Hepatocyte (in vitro differentiated cells): ENCODE measurements around the gene CALY. TPM values are rescaled to one million over a fixed set of nuclear protein-coding genes. Genes with fewer than 3 reads are reported as not detected.

Source experiments
- DNase-seq: peaks from one replicate; pipeline ENCODE4 v3.0.0-alpha.2; 2016; ENCODE audit warnings: low spot score
- H2AFZ ChIP-seq: fragments of 200-600 bp; sonication (generic); 2 replicates; pipeline ENCODE4 v1.6.0; 2016; ENCODE audit warnings: antibody characterized with exemption, mild to moderate bottlenecking
- H3K27ac ChIP-seq: fragments of 200-600 bp; sonication (generic); 2 replicates; pipeline ENCODE4 v1.5.1; 2016; ENCODE audit warnings: mild to moderate bottlenecking
- H3K27me3 ChIP-seq: fragments of 200-600 bp; sonication (generic); 2 replicates; pipeline ENCODE4 v1.6.1; 2016
- H3K36me3 ChIP-seq: fragments of 200-600 bp; sonication (generic); replicated peaks from 2 replicates; pipeline ENCODE4 v1.5.1; 2016; ENCODE audit warnings: low read depth; ENCODE audit not compliant: insufficient read depth
- H3K4me1 ChIP-seq: fragments of 200-600 bp; sonication (generic); 2 replicates; pipeline ENCODE4 v1.5.1; 2016; ENCODE audit warnings: mild to moderate bottlenecking, moderate library complexity; ENCODE audit not compliant: insufficient read depth
- H3K4me2 ChIP-seq: fragments of 200-600 bp; sonication (generic); 2 replicates; pipeline ENCODE4 v1.6.0; 2016
- H3K4me3 ChIP-seq: fragments of 200-600 bp; sonication (generic); 2 replicates; pipeline ENCODE4 v1.5.1; 2016; ENCODE audit warnings: mild to moderate bottlenecking
- H3K79me2 ChIP-seq: fragments of 200-600 bp; sonication (generic); 2 replicates; pipeline ENCODE4 v1.6.0; 2017; ENCODE audit warnings: mild to moderate bottlenecking
- H3K9me2 ChIP-seq: fragments of 200-600 bp; sonication (generic); replicated peaks from 2 replicates; pipeline ENCODE4 v1.6.0; 2017; ENCODE audit warnings: mild to moderate bottlenecking; ENCODE audit not compliant: insufficient read depth
- H3K9me3 ChIP-seq: fragments of 200-600 bp; sonication (generic); 2 replicates; pipeline ENCODE4 v1.5.1; 2016; ENCODE audit warnings: low read depth, mild to moderate bottlenecking
- H4K20me1 ChIP-seq: fragments of 200-600 bp; sonication (generic); 2 replicates; pipeline ENCODE4 v1.6.0; 2016; ENCODE audit warnings: mild to moderate bottlenecking; ENCODE audit not compliant: insufficient read depth, poor library complexity, severe bottlenecking
- CTCF ChIP-seq: fragments of 200-600 bp; sonication (generic); IDR thresholded peaks from 2 replicates; pipeline ENCODE4 v1.5.1; 2016; ENCODE audit warnings: antibody characterized with exemption, mild to moderate bottlenecking; ENCODE audit not compliant: poor library complexity
- EZH2 ChIP-seq: fragments of 200-600 bp; sonication (generic); IDR thresholded peaks from 2 replicates; pipeline ENCODE4 v1.6.1; 2016; ENCODE audit warnings: antibody characterized with exemption, mild to moderate bottlenecking, borderline replicate concordance
- EZH2phosphoT487 ChIP-seq: fragments of 200-600 bp; sonication (generic); IDR thresholded peaks from one replicate; pipeline ENCODE4 v1.6.1; 2018; ENCODE audit warnings: antibody characterized with exemption, mild to moderate bottlenecking, low read depth, moderate library complexity; ENCODE audit not compliant: unreplicated experiment, severe bottlenecking
- WGBS: methylation state at CpG from one replicate; pipeline ENCODE4 v1.1.6; 2016; ENCODE audit warnings: low lambda C conversion rate; ENCODE audit errors: missing lambda C conversion rate; 5-methylcytosine and 5-hydroxymethylcytosine counted together
- polyA plus RNA-seq: library from polyadenylated mRNA; unstranded; fragments of >200 nt; fragmentation: Nextera tagmentation; extraction: Ambion mirVana; gene quantifications from 2 replicates; pipeline ENCODE4 v1.2.1, GENCODE V29; 2016
- total RNA-seq: library from RNA; depleted of rRNA; stranded (reverse); fragments of >200 nt; gene quantifications from 2 replicates; pipeline ENCODE4 v1.2.3, GENCODE V29; 2014

Gene CALY
- total and polyA plus RNA-seq, 2 experiments from 2014 or later, result 2.3 to 3.7 TPM

- DNase-seq, result peak; percentile 82
- H3K4me3 ChIP-seq, result peak overlapping the region; percentile 63
- H4K20me1 ChIP-seq, result no peaks in the 10 kb centered on the region
- 20% methylated on average over 39 of the region's 75 CpGs for WGBS
- no peaks in the 10 kb centered on the region for H3K79me2 ChIP-seq
- H3K27ac ChIP-seq, result no peak overlapping the region
- peaks cover 53% of the 10 kb centered on the region for H3K27me3 ChIP-seq
- no peaks in the 10 kb centered on the region for H3K9me3 ChIP-seq
- H3K4me2 ChIP-seq, result peak overlapping the region; percentile 91
- H3K36me3 ChIP-seq, result no peaks in the 10 kb centered on the region
- TF ChIP-seq CTCF (no peak), EZH2 (no peak), EZH2phosphoT487 (no peak)
- peak overlapping the region; percentile 57 for H2AFZ ChIP-seq
- no peaks in the 10 kb centered on the region for H3K9me2 ChIP-seq
- H3K4me1 ChIP-seq, result peaks cover 14% of the 10 kb centered on the region
Measured at GRCh38 chr10:133335246-133336117, 1.2 kb downstream of the CALY start.

GRCh38 chr10:133334503-133335245, 2.0 kb downstream of the CALY start:
- Histone ChIP-seq H3K4me1 (peaks cover 14% of the 10 kb centered on the region), H3K9me2 (no peaks in the 10 kb centered on the region), H3K27me3 (peaks cover 53% of the 10 kb centered on the region), H3K9me3 (no peaks in the 10 kb centered on the region), H3K79me2 (no peaks in the 10 kb centered on the region), H3K27ac (no peak overlapping the region), H2AFZ (peak overlapping the region; percentile 57), H4K20me1 (no peaks in the 10 kb centered on the region), H3K36me3 (no peaks in the 10 kb centered on the region), H3K4me3 (peak overlapping the region; percentile 63), H3K4me2 (peak overlapping the region; percentile 91)
- TF ChIP-seq EZH2 (no peak), CTCF (no peak), EZH2phosphoT487 (no peak)
- DNase-seq, result no peak
- 33% methylated on average over 32 of the region's 51 CpGs for WGBS

DNA sequence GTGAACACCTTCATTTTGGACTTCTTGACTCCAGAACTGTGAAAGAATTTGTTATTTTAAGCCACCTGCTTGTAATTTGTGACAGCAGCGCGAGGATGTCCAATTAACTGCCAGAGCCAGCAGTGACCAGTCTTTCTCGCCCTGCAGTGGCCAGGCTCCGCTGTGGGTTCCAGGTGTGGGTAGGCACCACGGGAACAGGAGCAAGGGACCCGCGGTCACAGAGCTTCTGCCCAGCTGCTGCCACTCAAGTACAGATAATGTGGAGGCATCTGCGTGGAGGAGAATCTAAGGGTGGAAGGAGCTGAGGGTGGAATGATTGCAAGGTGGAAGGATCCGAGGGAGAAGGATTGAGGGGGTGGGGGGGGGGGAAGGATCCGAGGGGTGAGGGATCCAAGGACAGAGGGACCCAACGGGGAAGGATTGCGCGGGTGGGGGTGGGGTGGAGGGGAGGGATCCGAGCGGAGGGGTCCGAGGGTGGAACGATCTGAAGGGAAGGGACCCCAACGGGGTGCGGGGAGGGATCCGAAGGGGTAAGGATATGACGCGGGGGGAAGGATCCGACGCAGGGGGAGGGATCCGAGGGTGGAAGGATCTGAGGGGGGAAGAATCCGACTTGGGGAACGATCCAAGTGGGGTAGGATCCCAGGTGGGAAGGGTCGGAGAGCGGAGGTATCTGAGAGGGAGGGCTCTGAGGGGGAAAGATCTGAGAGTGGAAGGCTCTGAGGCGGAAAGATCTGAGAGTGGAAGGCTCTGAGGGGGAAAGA, 3.6 kb downstream of the CALY start:
- no peak for TF ChIP-seq CTCF
- no peak for TF ChIP-seq EZH2
- TF ChIP-seq EZH2phosphoT487, result no peak
- peaks cover 14% of the 10 kb centered on the region for H3K4me1 ChIP-seq
- H3K27ac ChIP-seq, result no peak overlapping the region
- WGBS, result 88% methylated on average over 8 of the region's 30 CpGs
- H3K36me3 ChIP-seq, result no peaks in the 10 kb centered on the region
- H3K4me2 ChIP-seq, result no peak overlapping the region
- H3K4me3 ChIP-seq, result no peak overlapping the region
- H3K9me2 ChIP-seq, result no peaks in the 10 kb centered on the region
- no peak overlapping the region for H2AFZ ChIP-seq
- DNase-seq, result no peak
- no peaks in the 10 kb centered on the region for H3K9me3 ChIP-seq
- no peaks in the 10 kb centered on the region for H4K20me1 ChIP-seq
- H3K27me3 ChIP-seq, result peaks cover 64% of the 10 kb centered on the region
- no peaks in the 10 kb centered on the region for H3K79me2 ChIP-seq
